ENCODE results near the gene NFATC2.
"Not testable (repeated sequence)": the region's sequence is repeated elsewhere in the genome, so short reads cannot be mapped to it uniquely, and the experiment has no call there.

Gene NFATC2

DNA sequence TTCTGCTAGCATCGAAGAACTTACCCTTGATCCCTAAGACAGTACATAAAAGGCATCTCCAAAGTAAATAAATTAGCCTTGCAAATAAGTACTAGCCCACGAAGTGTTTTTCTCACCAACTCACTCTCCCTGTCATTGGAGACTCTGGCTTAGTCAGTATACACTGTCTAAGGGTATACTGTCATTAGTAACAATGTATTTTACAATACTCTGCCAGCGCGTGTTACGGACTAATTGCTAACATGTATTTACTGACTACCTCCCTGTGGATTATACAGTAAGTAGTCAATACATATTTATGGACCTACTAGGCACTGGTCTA lies 72.1 kb downstream of the NFATC2 start:
- DNase-seq (ENCODE audit: low spot score): no peak

DNA sequence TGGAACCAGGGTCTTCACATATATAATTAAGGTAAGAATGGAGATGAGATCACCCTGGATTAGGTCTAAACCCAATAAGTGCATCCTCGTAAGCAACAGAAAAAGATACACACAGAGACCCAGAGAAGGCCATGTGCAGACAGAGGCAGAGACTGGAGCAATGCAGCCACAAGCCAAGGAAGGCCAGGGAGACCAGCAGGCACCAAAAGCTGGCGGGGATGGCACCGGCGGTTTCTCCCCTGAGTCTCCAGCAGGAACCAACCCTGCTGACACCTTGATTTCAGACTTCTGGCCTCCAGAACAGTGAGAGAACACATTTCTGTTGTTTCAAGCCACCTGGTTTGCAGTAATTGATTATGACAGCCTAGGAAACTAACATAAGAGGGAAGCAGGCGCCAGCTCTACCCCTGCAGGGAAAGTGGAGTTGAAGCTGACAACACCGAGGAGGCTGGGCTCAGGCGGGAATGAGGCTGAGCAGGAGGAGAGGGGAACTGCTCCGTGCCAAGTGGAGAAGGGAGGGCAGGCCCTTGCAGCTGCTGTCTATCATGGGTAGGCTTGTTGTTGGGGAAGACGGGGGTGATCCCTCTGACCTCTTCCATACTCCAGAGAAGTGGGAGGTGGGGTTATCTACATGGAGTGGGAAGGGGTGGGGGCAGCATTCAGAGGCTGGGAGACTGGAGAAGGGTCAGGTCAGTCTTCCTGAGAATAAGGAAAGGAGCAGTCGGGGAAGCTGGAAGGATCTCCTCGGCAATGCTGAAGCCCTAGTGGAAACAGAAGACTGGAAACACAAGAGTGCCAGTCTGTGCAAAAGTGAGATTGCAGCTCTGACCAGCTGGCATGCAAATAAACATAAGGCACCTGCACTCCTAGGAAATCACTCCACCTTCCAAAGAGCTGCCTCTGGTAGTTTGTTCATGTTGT lies 72.7 kb downstream of the NFATC2 start:
- no peak for DNase-seq (ENCODE audit: low spot score)

DNA sequence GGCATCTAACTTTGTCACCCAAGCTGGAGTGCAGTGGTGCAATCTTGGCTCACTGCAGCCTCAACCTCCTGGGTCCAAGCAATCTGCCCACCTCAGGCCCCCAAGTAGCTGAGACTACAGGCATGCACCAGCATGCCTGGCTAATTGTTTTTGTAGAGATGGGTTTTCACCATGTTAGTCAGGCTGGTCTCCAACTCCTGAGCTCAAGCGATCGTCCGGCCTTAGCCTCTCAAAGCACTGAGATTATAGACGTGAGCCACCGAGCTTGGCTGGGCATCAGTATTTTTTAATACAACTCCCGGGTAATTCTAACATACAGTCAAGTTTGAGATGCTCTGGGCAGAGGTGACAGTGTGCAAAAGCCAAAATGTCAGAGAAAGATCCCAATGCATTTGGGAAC lies 73.5 kb downstream of the NFATC2 start:
- DNase-seq (ENCODE audit: low spot score): no peak

DNA sequence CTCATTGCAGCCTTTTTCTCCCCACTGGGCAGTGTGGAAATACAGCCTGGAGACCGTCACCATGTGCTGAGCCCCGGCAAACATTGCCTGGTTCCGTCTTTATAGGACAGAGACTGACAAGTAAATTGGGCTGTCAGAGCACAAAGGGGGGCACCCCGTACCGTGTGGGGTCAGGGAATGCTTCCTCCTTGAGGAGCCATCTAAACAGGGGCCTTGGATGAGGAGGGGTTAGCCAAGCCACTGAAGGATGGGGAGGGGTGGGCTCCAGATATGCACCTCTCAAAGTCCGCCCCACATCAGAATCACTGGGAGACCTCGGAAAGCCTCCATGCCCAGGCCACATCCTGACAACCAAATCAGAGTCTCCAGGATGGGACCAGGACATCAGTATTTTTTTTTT lies 73.9 kb downstream of the NFATC2 start:
- DNase-seq (ENCODE audit: low spot score): no peak

DNA sequence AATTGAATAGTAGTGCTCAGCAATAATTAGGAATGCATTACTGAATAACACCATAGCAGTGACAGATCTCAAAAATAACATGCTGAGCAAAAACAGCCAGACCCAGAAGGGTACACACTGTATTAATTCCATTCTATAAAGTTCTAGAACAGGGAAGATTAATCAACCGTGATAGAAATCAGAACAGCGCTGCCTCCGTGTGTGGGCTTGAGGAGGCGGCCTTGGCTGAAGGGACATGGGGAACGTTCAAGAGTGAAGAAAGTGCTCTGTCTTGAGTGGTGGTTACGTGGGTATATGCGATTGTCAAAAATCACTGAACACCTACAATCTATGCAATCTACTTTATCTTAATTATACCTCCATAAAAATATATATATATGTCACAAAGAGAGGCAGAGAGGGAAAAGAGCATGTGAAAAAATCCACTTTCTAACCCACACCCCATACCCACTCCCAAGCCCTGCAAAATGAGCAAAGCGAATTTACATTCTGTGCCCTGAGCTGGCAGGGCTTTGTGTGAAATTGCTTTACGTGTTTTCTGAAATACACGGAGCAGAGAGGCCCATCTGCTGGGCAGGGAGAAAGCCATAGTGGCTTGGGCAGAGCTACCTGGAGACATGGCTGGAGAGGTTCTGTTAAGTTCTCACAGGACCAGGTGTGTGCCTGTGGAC lies 74.4 kb downstream of the NFATC2 start:
- no peak for DNase-seq (ENCODE audit: low spot score)

DNA sequence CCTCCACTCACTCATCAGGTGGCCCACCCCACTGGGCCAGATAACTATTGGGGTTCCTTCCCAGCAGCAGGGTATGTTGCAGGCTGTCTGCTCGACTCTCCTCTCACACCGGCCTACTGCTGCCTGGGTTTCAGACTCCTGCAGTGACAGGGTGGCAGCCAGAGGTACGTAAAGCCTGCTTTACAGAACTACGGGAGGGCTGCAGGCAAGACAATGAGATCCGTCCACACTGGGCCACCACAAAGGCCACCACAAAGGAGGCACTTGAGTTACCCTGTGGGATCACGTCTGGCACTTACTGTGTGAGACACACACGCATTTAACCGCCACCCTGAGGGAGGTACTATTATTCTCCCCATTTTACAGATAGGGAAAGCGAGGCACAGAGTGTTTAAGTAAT lies 78.5 kb downstream of the NFATC2 start:
- DNase-seq (ENCODE audit: low spot score): no peak

DNA sequence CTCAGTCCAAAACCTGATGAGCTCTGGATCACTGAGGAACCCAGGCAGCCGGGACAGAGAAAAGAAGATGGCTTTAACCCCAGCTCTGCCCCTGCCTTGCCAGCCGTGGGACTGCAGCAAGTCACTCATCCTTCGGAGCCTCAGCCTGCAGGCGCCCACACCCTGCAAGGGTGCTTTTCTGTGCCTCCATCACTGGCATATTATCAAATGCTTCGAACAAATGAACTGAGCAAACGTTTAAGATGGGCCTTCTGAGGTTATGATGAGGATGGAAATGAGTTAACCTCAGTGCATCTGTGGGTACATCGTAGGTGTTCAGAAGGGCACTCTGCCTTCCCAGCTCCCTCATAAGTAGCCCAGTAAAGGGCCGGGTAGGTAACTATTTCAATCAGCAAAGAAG lies 79.0 kb downstream of the NFATC2 start:
- no peak for DNase-seq (ENCODE audit: low spot score)

DNA sequence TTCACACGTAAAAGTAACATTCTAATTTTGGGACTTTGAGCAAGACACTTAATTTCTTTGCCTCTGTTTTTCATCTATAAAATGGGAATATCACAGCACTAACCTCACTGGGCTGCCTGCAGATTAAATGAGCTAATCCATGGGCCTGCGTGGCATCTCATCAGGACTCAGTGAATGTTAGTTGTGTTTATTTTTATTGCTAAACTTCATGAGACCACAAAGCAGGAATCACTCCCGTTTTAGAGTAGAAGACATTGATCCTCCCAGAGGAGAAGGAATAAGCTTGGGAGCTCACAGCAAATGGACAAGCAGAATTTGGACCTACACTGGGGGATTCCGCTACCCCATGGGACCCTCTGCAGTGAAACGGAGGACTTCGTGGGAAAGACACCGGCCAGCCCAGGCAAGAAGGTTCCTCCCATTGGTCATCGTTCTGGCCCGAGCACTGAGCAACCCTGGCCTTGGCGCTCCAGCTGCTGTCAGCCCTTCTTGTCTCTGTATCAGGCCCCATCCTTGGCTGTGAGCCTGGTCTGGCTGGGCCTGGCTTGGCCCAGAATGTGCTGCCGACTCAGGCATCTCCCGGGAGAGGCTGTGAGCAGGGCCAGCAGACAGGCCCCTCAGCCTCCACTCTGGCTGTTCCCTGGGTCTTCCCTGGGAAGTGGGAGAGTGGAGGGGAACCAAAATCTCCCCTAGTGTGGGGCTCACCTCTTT lies 79.8 kb downstream of the NFATC2 start:
- no peak for DNase-seq (ENCODE audit: low spot score)

DNA sequence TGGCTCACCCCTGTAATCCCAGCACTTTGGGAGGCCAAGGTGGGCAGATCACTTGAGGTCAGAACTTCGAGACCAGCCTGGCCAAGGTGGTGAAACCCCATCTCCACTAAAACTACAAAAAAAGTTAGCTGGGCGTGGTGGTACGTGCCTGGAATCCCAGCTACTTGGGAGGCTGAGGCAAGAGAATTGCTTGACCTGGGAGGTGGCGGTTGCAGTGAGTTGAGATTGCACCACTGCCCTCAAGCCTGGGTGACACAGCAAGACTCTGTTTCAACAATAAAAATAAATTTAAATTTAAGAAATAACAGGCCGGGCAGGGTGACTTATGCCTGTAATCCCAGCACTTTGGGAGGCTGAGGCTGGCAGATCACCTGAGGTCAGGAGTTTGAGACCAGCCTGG lies 80.7 kb downstream of the NFATC2 start:
- DNase-seq (ENCODE audit: low spot score): not testable (repeated sequence)

DNA sequence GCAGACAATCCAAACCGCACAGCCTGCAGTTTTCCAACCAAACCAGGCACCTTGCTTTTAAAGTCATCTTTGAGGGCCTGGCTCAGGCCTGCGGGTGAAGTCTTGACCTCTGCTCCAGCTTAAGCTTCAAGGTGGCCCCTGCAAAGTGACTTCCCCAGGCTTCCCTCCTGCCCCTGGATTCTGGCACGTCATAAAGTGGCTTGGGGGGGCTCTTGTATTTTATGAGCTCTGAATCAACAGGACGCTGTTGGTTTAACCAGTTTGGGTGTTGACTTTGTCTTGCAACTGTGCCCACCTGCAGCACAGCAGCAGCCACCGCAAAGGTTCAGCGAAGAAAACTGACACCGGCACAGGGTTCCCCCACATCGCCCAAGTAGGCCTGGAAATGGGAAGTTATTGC lies 81.2 kb downstream of the NFATC2 start:
- no peak for DNase-seq (ENCODE audit: low spot score)

DNA sequence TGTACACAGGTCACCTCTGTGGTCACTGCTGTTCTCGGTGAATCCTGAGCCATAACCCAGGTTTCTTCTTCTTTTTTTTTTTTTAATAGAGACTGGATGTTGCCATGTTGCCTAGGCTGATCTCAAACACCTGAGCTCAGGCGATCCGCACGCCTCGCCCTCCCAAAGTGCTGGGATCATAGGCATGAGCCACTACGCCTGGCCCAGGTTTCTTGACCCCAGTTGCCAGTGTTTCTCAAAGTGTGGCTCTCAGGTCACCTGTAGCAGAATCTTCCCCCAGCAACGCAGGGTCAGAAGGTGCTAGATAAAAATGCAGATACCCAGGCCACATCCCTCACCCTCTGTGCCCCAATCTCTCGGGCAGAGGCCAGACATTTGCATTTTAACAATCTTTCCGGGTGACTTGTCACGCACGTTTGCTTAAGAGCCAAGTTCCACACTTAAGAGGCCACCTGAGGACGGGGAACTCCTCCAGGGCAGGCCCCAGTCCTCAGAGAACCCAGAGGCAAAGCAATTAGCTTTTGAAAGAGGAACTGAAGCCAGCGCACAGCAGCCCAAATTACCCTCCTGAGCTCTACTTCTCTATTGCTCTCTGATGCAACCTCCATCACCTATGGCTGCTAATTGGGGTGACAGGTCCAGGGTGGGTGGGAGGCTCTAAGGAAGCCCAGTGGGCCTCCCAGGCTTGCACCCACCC lies 81.8 kb downstream of the NFATC2 start:
- DNase-seq (ENCODE audit: low spot score): no peak

DNA sequence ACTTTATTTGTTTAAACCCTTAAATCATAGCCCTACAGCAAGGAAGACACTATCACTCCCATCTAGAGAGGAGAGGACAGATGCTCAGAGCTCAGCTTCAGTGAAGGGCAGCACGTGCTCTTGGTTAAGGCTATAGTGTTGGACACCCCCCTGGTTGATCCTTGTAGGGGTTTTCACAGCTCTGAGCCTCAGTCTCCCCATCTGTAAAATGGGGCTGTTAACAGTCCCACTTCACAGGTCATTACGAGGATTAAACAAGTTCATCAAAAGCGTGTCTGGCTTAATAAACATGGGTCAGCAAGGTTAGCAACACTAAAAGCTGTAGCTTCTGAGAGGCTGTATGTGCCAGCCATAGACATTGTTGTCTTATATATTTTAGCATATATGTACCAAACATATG lies 82.4 kb downstream of the NFATC2 start:
- no peak for DNase-seq (ENCODE audit: low spot score)

DNA sequence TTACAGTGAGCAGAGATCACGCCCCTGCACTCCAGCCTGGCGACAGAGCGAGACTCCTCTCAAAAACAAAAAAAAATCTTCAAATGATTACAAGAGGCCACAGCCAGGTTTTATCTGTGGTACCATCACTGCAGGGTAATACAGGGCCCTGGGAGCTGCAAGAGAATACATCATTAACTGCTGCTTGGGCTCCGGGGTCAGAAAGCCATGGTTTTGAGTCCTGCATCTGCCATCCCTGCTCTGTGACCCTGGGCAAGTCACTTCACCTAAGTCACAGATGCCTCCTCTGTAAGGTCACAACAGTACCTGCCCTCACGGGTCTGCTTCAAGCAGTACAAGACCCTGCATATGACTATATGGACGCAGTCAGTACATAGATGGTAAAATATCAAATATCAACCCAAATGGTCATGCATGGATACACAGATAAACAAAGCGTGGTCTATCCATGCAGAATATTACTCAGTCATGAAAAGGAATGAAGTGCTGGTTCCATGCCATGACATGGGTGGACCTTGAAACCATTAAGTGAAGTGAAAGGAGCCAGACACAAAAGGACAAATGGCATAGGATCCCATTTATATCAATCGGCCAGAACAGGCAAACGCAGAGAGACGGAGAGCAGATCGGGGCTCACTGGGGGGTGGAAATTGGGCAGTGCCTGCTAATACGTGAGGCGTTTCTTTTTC lies 83.6 kb downstream of the NFATC2 start:
- DNase-seq (ENCODE audit: low spot score): no peak

DNA sequence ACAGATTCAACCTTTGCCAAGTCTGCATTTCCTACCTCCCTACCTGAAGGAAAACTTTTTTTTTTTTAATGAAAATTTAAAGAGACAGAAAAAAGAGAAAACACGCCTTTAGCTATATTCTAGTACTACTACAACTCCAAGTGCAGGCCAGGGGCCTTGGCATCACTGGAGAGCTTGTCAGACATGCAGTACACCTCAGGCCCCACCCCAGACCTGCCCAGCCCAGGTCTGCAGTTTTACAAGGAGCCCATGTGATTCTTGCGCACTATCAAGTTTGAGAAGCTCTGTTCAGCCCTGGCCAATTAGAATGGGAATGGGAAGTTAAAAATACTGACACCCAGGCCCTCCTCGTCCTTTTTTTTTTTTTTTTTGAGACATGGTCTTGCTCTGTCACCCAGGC lies 85.0 kb downstream of the NFATC2 start:
- DNase-seq (ENCODE audit: low spot score): no peak

DNA sequence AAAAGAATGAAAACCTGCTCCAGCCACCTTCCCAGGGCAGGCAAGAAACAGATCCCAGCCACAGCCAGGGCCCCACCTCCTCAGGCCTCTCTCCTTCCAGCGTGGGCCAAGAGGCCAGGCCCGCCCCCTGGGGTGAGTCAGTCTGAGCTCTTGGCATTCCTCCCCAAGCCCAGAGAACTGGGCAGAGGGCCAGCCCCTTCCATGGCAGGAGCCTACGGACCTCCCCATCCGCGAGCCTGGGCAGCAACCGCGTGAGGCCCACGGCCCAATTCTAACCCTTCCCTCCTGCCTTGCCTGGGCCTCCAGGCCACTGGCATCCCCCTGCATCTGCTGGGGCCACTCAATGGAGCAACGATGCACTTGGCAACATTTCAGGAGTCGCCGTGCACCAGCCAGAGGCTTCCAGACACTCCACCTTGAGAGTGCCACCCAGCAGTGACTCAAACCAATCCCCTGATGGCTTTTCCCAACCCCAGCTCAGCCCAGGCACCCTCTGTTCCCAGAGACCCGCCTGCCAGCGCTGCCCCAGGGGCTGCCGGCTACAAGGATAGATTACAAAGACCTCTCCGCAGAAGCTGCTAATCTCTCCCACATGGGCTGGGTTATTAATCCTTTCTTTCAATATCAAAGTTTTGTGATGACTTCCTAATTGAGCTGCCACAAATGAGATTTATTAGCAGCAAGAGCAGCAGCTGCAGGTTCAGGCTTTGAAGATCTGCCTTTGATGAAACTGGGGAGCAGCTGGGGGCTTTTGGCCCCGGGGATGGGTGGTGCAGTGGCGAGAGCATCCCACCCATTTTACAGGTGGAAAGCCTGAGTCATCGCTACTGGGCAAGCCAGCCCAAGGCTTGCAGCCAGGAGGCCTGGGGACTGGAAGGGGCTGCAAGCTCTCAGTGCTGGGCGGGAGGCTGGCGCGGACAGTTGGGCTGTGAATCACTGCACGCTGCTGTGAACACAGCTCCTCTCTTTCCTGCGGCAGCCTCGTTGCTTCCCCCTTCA lies 85.7 kb downstream of the NFATC2 start:
- DNase-seq (ENCODE audit: low spot score): no peak

DNA sequence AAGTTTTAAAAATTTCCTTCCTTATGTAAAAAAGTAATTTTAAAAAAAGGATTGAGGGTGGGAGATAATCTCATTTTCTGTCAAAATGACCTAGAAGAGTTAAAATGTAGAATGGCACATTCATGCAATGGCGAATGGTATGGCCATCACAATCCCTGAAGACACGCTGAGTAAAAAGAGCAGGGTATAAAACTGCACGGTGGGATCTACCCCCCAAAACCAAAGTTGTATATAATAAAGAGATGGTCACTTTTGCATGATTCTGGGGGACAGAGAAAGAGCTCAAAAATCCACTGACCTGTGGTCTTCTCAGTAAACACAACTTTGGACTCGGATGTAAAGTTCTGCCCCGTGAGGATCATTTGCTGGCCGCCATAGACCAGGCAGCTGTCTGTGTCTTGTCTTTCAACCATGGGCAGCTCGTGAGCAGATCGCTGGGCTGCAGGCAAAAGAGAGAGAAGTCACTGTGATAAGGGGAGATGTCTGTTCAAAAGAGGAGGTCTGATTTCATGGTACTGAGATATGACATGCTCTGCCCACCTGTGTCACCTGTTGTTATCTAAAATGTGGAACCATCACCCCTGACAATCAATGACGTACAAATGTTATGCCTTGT lies 88.2 kb downstream of the NFATC2 start:
- no peak for DNase-seq (ENCODE audit: low spot score)

DNA sequence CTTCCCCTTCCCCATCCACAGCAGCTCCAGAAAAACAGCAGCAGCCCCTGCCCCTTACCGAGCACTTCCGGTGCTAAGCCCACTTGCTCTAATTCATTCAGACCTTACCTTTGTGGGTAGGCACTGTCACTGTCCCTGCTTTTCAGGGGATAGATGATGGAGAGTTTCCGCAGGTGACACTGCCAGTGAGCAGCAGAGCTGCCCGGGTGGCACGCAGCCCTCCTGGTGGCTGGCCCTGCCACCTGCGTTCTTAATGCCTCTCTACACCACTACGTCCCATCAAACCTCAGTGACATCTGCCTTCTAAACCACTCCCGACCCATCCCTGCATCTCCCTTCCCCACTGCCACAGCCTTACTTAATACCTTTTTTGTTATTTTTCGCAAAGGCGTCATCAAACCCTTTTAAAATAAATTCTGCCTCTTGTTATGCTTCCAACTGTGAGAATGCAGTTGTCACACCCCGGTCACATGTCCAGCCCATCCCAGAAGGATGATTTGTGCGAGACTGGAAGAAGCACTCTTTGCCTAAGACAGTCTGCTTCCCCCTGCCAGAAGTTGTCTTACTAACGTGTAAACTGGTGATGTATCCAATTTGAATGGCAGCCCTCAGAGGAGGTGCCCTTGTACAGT lies 89.7 kb downstream of the NFATC2 start:
- no peak for DNase-seq (ENCODE audit: low spot score)

DNA sequence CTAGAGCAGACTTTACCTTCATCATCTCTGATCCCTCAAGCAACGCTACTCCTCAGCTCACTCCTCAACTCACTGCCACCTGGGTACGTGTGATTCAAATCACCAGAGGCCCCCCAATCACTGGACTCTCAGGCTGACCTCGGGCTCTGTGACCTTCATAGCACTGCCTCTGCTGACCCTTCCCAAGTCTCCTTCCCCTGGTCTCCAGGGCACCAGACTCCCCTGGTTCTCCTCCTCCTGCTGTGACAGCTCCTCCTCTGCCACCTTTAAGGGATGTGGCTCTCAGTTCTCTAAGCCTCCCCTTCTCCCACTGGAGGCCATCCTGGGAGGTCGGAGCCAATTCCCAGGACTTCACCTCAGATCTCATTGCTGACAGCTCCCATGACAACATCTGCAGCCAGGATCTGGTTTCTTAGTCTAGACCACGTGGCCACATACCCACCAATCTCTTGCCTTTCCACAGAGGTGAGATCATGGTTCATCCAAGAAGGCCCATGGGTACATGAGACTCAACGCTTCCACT lies 90.4 kb downstream of the NFATC2 start:
- no peak for DNase-seq (ENCODE audit: low spot score)

DNA sequence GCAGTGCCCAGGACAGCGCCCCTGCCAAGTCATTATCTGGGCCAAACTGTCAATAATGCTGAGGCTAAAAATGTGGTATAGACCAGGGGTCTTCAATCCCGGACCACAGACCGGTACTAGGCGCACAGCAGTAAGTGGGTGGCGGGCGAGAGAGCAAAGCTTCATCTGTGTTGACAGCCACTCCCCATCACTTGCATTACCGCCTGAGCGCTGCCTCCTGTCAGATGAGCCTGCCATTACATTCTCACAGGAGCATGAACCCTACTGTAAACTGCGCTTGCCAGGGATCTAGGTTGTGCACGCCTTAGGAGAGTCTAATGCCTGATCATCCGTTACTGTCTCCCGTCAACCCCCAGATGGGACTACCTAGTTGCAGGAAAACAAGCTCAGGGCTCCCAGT lies 91.0 kb downstream of the NFATC2 start:
- DNase-seq (ENCODE audit: low spot score): no peak

Data from ecto neural progenitor cell (in vitro differentiated cells).